ENCODE data around the gene APCDD1L.

APCDD1L gene

DNA sequence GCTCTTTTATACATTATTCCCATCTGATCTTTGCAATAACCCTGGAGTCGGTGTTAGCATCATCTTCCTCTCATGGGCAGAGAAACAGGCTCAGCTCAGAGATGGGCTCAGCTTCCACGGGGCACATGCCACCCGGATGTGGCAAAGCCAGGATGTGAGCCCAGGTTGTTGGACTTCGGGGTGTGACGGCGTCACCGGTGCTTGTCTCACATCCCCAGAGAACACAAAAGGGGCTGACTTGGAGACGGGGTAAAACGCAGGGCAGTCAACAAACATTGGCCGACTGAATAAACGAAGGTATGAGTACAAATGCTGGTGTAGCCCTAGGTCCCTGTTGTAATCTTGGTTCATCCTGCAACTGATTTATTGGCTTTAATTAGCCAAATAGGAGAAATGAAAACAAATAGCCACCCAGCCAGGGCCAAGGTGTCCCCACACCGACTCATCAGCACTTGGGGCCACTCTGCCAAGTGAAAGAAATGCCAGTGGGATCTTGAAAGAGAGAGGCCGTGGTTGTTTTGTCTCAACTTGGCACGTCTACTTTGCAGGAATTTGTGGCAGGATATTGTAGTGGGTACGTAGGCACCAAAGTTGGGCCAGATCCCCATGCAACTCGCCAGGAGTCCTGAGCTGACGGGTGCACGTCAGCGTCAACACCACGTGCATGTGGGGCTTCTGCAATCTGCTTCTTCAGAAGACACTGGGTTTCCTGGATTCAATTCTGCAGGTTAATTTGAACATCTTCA is 42.8 kb downstream of the APCDD1L start:
- TF ChIP-seq SIN3A (IDR thresholded peaks at IDR 0.05; ENCODE audit: borderline replicate concordance, insufficient read depth, low read length), result no peak
- TF ChIP-seq POLR2AphosphoS5 (IDR thresholded peaks at IDR 0.05; ENCODE audit: low read depth, low read length), result no peak
- TF ChIP-seq FOXP2 (optimal IDR thresholded peaks at IDR 0.05; ENCODE audit: borderline replicate concordance, extremely low read depth, extremely low read length, insufficient read depth), result no peak
- no peak for TF ChIP-seq TAF1 (IDR thresholded peaks at IDR 0.05; ENCODE audit: borderline replicate concordance, insufficient read depth, low read length)
- no peak for TF ChIP-seq REST (IDR thresholded peaks at IDR 0.05; ENCODE audit: insufficient read depth in 1 of 2, low read depth in 2 of 2, low read length in 2 of 2)

DNA sequence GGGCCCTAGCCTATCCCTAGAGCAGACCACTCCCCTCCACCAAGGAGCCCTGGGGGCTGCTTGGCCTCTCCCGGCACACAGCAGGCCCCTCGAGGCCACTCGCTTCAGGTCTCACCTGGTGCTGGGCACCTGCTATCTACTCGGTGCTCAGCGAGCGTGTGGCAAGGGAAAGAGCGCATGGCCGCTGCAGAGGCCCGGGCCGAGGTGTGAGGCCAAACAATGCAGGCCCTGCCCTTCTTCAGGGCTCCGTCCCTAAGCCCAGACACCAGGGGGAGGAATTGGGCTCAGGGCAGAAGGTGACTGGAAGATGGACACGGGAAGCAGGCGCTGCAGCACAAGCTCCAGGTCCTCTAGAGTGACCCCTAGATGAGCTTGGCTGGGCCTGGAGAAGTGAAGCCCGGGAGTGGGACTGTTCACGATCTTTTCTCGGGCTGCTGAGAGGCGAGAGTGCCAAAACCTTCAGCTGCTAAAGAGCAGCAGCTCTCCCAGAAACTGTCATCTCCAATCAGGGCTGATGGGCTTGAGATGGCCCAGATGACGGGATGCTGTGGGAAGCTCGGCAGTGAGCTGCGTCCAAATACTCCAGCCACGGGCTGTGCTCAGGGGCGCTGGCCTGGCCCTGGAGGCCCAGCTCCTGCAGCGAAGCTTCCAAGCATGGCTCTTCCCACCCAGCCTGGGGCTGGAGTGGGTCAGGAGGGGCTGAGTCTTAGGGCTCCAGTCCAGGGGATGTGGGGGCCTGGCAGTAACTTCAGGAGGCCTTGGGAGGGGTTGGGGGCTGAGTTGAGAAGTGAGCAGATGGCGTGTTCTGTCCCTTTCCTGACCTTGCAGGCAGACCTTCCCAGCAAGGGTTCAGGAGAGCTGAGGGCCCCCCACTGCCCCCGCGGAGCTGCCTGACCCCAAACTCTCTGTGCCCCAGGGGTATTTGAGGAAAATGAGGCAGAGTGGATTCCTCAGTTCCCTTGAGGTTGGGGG is 43.7 kb downstream of the APCDD1L start:
- no peak for TF ChIP-seq TAF1 (IDR thresholded peaks at IDR 0.05; ENCODE audit: borderline replicate concordance, insufficient read depth, low read length)
- no peak for TF ChIP-seq POLR2AphosphoS5 (IDR thresholded peaks at IDR 0.05; ENCODE audit: low read depth, low read length)
- no peak for TF ChIP-seq REST (IDR thresholded peaks at IDR 0.05; ENCODE audit: insufficient read depth in 1 of 2, low read depth in 2 of 2, low read length in 2 of 2)
- no peak for TF ChIP-seq FOXP2 (optimal IDR thresholded peaks at IDR 0.05; ENCODE audit: borderline replicate concordance, extremely low read depth, extremely low read length, insufficient read depth)
- no peak for TF ChIP-seq SIN3A (IDR thresholded peaks at IDR 0.05; ENCODE audit: borderline replicate concordance, insufficient read depth, low read length)

GRCh38 chr20:58470336-58471192 is 44.6 kb downstream of the APCDD1L start:
- no peak for TF ChIP-seq SIN3A (IDR thresholded peaks at IDR 0.05; ENCODE audit: borderline replicate concordance, insufficient read depth, low read length)
- TF ChIP-seq REST (IDR thresholded peaks at IDR 0.05; ENCODE audit: insufficient read depth in 1 of 2, low read depth in 2 of 2, low read length in 2 of 2), result no peak
- TF ChIP-seq TAF1 (IDR thresholded peaks at IDR 0.05; ENCODE audit: borderline replicate concordance, insufficient read depth, low read length), result no peak
- TF ChIP-seq FOXP2 (optimal IDR thresholded peaks at IDR 0.05; ENCODE audit: borderline replicate concordance, extremely low read depth, extremely low read length, insufficient read depth), result no peak
- TF ChIP-seq POLR2AphosphoS5 (IDR thresholded peaks at IDR 0.05; ENCODE audit: low read depth, low read length), result no peak

DNA sequence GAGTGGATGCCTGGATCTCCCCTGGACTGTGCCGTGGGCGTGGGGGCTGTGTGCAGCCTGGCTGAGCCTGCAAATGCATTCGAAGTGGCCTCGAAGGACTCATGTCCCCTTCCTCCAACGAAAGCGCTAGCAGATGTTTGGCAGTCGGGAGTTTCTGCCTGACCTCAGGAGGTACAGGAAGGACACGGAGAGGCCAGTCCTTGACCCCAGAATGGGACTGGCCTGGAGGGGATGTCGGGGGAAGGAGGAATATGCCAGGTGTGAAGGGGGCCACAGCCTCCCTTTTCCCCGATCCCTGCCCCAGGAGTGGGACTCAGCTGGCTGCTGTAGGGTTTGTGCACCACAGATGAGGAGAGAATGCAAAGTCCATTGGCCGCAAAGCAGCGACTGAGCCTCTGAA is 45.6 kb downstream of the APCDD1L start:
- no peak for TF ChIP-seq SIN3A (IDR thresholded peaks at IDR 0.05; ENCODE audit: borderline replicate concordance, insufficient read depth, low read length)
- TF ChIP-seq REST (IDR thresholded peaks at IDR 0.05; ENCODE audit: insufficient read depth in 1 of 2, low read depth in 2 of 2, low read length in 2 of 2), result no peak
- TF ChIP-seq POLR2AphosphoS5 (IDR thresholded peaks at IDR 0.05; ENCODE audit: low read depth, low read length), result no peak
- no peak for TF ChIP-seq TAF1 (IDR thresholded peaks at IDR 0.05; ENCODE audit: borderline replicate concordance, insufficient read depth, low read length)
- no peak for TF ChIP-seq FOXP2 (optimal IDR thresholded peaks at IDR 0.05; ENCODE audit: borderline replicate concordance, extremely low read depth, extremely low read length, insufficient read depth)

Data from PFSK-1 (cell line).